ENCODE data around the gene NIFK. TPM values are rescaled to one million over a fixed set of nuclear protein-coding genes. Genes with fewer than 3 reads are reported as not detected.

Gene NIFK
- total RNA-seq: 10 to 100 TPM; 10.9 to 32.7 (median 18.7) TPM

DNA sequence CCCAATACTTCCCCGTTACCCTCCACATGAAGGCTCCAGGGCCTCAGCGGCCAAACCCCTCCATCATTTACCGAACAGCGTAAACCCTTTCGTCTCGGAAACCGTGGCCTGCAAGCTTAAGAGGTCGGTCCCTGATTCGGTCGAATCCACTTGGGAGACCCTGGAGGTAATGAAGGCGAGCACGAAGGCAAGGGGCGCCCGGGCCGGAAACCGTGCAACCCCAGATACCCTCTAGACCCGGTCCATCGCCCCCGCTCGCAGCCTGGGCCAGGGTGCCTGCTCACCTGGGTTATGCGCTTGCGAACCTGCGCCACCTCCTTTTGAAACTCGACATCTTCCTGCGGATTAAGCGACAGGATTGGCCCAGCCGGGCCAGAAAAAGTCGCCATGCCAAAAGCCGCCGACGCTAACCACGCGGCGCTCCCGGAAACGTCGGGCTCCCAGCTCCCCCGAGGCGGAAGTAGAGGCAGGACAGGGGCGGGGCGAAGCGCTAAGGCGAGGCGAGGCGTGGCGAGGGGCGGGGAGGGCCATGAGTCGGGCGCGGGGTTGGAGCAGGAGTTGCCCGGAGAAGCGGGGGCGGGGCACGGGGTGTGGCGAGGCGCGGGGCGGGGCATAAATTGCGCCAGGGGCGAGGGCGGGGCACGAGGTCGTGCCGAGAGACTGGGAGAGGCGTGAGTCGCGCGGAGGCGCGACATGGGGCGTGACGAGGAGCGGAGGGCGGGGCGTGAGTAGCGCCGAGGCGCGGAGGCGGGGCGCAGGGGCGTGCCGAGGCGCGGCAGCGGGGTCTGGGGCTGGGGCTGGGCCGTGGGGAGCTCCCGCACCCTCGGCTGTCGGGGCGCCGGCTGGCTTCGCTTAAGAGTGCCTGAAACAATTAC, at the start of gene NIFK:
Gene NIFK, minus strand, starts transcription at position 414 of the 875 bp plus-strand sequence. Its CDS starts 25 bp downstream, at position 389.
- H3K27ac ChIP-seq: peak within 1 kb of the TSS; percentile 80 to 97 (median 88)
- H3K4me3 ChIP-seq: peak within 1 kb of the TSS; percentile 69 to 92 (median 86)
- 0% methylated on average over 6 to 39 of the region's 93 CpGs for WGBS, 2 donors (ENCODE audit: low coverage in 1 of 2)
- no peaks in the 10 kb centered on the region for H3K9me3 ChIP-seq
- DNase-seq: peak; percentile 100
- in situ Hi-C loops (cut with MboI; ENCODE audit: low pct_ligation_motif_present in 1 of 4, low pct_unique_long_range_greater_than_20kb in 1 of 4, low sequenced_read_pairs in 3 of 4) (loop anchor here in 2 of 4 donors (10.0 to 25.0 kb wide), 2 partner anchors 82 to 199 kb away; partner anchors contain the start of gene RNU4ATAC (in 1 of the 2)), intact Hi-C loops (cut with DNase I; ENCODE audit: low total_unique reads) (loop anchor here (10.0 kb wide), 1 partner anchor 212 kb away; no protein-coding TSS in a partner anchor)
- peaks cover 0 to 15% (median 13%) of the 10 kb centered on the region in 4 donors for H3K4me1 ChIP-seq
- no peaks in the 10 kb centered on the region for H3K27me3 ChIP-seq
- peaks cover 0 to 18% (median 6%) of the 10 kb centered on the region in 4 donors for H3K36me3 ChIP-seq
- TF ChIP-seq, protein P1, sequence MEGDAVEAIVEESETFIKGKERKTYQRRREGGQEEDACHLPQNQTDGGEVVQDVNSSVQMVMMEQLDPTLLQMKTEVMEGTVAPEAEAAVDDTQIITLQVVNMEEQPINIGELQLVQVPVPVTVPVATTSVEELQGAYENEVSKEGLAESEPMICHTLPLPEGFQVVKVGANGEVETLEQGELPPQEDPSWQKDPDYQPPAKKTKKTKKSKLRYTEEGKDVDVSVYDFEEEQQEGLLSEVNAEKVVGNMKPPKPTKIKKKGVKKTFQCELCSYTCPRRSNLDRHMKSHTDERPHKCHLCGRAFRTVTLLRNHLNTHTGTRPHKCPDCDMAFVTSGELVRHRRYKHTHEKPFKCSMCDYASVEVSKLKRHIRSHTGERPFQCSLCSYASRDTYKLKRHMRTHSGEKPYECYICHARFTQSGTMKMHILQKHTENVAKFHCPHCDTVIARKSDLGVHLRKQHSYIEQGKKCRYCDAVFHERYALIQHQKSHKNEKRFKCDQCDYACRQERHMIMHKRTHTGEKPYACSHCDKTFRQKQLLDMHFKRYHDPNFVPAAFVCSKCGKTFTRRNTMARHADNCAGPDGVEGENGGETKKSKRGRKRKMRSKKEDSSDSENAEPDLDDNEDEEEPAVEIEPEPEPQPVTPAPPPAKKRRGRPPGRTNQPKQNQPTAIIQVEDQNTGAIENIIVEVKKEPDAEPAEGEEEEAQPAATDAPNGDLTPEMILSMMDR (IDR thresholded peaks at IDR 0.05): peak in 1 of 5 experiments; percentile 28
- peak; percentile 70 for TF ChIP-seq POLR2A (IDR thresholded peaks at IDR 0.05)
- no peak for TF ChIP-seq EP300 (IDR thresholded peaks at IDR 0.05; ENCODE audit: low read depth)
- peak; percentile 74 to 83 (median 81) for TF ChIP-seq POLR2AphosphoS5 (IDR thresholded peaks at IDR 0.05)

DNA sequence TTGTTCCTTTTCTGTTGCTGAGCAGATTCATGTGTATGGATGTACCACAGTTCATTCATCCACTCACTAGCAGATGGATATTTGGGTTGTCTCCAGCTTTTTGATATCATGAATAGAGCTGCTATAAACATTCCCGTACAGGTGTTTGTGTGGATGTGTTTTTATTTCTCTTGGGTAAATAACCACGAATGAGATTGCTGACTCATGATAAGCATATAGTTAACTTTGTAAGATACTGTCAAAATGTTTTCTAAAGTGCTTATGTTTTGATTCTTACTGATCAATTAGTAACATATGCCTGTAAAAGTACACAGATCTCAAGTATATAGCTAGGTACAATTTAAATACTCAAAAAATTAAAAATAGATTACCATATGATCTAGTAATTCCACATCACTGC, 46.5 kb upstream of the NIFK start:
- DNase-seq: no peak
- in situ Hi-C loops (cut with MboI; ENCODE audit: low pct_ligation_motif_present in 1 of 4, low pct_unique_long_range_greater_than_20kb in 1 of 4, low sequenced_read_pairs in 3 of 4): no loop called here
- H3K36me3 ChIP-seq: no peaks in the 10 kb centered on the region
- H3K4me1 ChIP-seq: peaks cover 0 to 5% (median 0%) of the 10 kb centered on the region in 4 donors
- 42% methylated on average over 2 of the region's 2 CpGs; no CpG with 5 or more reads in 1 of the 2 donors for WGBS, 2 donors (ENCODE audit: low coverage in 1 of 2)
- intact Hi-C loops (cut with DNase I; ENCODE audit: low total_unique reads): no loop called here
- TF ChIP-seq POLR2A (IDR thresholded peaks at IDR 0.05) (no peak), POLR2AphosphoS5 (IDR thresholded peaks at IDR 0.05) (no peak), EP300 (IDR thresholded peaks at IDR 0.05; ENCODE audit: low read depth) (no peak)
- TF ChIP-seq, protein P1 (IDR thresholded peaks at IDR 0.05): no peak
- H3K4me3 ChIP-seq: no peak overlapping the region
- H3K27me3 ChIP-seq: peaks cover 7% of the 10 kb centered on the region
- H3K27ac ChIP-seq: no peak overlapping the region
- H3K9me3 ChIP-seq: no peaks in the 10 kb centered on the region

DNA sequence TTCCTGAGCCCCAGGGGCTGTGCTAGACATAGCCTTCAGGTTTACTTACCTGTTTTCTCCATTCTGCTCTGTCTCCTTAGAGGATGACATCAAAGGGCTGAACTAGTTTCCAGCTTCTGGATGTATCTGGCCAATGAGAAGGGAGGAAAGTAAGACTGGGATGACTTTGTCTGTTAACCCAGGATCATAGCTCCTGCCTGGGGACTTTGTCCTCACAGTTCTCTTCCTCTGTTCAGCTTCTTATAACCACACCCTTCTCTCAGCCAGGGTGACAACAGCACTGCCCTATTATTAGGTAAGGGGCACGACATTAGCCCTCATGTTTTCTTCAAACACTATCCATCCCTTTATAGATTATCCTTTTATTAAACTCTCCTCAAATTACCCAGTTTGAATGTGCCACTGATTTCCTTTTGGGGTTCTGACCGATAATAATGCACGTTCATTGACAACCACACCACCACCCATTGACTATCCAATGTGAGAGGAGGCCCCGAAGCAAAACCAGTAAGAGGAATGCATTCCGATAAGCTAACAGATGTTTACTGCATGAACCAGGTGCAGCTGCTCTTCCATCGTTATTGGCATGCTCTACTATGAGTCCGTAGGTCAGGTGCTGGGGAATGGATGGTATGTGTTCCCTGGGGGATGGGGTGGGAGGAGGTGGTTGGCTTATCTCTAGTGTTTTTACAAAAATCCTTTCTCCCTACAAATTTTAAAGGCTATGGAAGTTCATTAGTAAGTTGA, 42.2 kb upstream of the NIFK start:
- H3K27me3 ChIP-seq: peaks cover 7% of the 10 kb centered on the region
- H3K9me3 ChIP-seq: no peaks in the 10 kb centered on the region
- 15 to 53% methylated on average over 4 to 7 of the region's 7 CpGs for WGBS, 2 donors (ENCODE audit: low coverage in 1 of 2)
- intact Hi-C loops (cut with DNase I; ENCODE audit: low total_unique reads): no loop called here
- peaks cover 0 to 5% (median 0%) of the 10 kb centered on the region in 4 donors for H3K4me1 ChIP-seq
- DNase-seq: no peak
- in situ Hi-C loops (cut with MboI; ENCODE audit: low pct_ligation_motif_present in 1 of 4, low pct_unique_long_range_greater_than_20kb in 1 of 4, low sequenced_read_pairs in 3 of 4): no loop called here
- TF ChIP-seq POLR2AphosphoS5 (IDR thresholded peaks at IDR 0.05): no peak
- TF ChIP-seq EP300 (IDR thresholded peaks at IDR 0.05; ENCODE audit: low read depth): no peak
- TF ChIP-seq POLR2A (IDR thresholded peaks at IDR 0.05): no peak
- TF ChIP-seq, protein P1 (IDR thresholded peaks at IDR 0.05): no peak
- H3K27ac ChIP-seq: no peak overlapping the region
- no peaks in the 10 kb centered on the region for H3K36me3 ChIP-seq
- H3K4me3 ChIP-seq: no peak overlapping the region

DNA sequence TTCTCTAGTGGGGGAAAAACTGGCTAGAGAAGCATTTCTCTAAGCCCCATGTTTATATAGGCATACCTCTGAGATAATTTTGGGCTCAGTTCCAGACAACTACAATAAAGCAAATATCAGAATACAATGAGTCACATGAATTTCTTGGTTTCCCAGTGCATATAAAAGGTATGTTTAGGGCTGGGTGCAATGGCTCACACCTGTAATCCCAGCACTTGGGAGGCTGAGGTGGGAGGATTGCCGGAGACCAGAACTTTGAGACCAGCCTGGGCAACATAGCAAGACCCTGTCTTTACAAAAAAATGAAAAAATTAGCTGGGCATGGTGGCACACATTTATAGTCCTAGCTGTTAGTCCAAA, 41.0 kb upstream of the NIFK start:
- Histone ChIP-seq H3K4me3 (no peak overlapping the region), H3K27me3 (peaks cover under 1% of the 10 kb centered on the region), H3K36me3 (no peaks in the 10 kb centered on the region), H3K9me3 (no peaks in the 10 kb centered on the region), H3K27ac (no peak overlapping the region), H3K4me1 (peaks cover 0 to 5% (median 0%) of the 10 kb centered on the region in 4 donors)
- TF ChIP-seq POLR2AphosphoS5 (IDR thresholded peaks at IDR 0.05) (no peak), EP300 (IDR thresholded peaks at IDR 0.05; ENCODE audit: low read depth) (no peak), POLR2A (IDR thresholded peaks at IDR 0.05) (no peak)
- TF ChIP-seq, protein P1 (IDR thresholded peaks at IDR 0.05): no peak
- 29 to 52% methylated on average over 1 of the region's 1 CpG for WGBS, 2 donors (ENCODE audit: low coverage in 1 of 2)
- in situ Hi-C loops (cut with MboI; ENCODE audit: low pct_ligation_motif_present in 1 of 4, low pct_unique_long_range_greater_than_20kb in 1 of 4, low sequenced_read_pairs in 3 of 4) (no loop called here), intact Hi-C loops (cut with DNase I; ENCODE audit: low total_unique reads) (no loop called here)
- DNase-seq: no peak

Measured in transverse colon (tissue), 4 donors.